GM23338 (cell line): ENCODE results near the gene NFIC. TPM values are rescaled to one million over a fixed set of nuclear protein-coding genes. Genes with fewer than 3 reads are reported as not detected.

Experiments
- ATAC-seq: fragments of 200-7000 bp; cut with Tn5 transposase; 3 replicates; pipeline ENCODE4 v1.9.1; 2020
- DNase-seq: peaks from one replicate; pipeline ENCODE4 v3.0.0-alpha.2; 2015; ENCODE audit warnings: low spot score
- H2AFZ ChIP-seq: fragments of 200-600 bp; sonication (generic); 2 replicates; pipeline ENCODE4 v1.8.0; 2016; ENCODE audit warnings: antibody characterized with exemption, mild to moderate bottlenecking, moderate library complexity
- H3F3A ChIP-seq: fragments of 200-600 bp; sonication (generic); replicated peaks from 2 replicates; pipeline ENCODE4 v1.8.0; 2017; ENCODE audit warnings: antibody characterized with exemption, mixed run types, low read depth
- H3K27ac ChIP-seq: fragments of 200-600 bp; sonication (generic); 2 replicates; pipeline ENCODE4 v1.6.1; 2016; ENCODE audit warnings: low read depth
- H3K27me3 ChIP-seq: fragments of 200-600 bp; sonication (generic); 2 replicates; pipeline ENCODE4 v1.8.0; 2016; ENCODE audit warnings: mild to moderate bottlenecking, mixed run types, moderate library complexity; ENCODE audit not compliant: insufficient read depth
- H3K36me3 ChIP-seq: fragments of 200-600 bp; sonication (generic); 2 replicates; pipeline ENCODE4 v1.8.0; 2016; ENCODE audit warnings: mild to moderate bottlenecking; ENCODE audit not compliant: insufficient read depth
- H3K4me1 ChIP-seq: fragments of 200-600 bp; sonication (generic); 2 replicates; pipeline ENCODE4 v1.8.0; 2016; ENCODE audit warnings: mild to moderate bottlenecking, moderate library complexity; ENCODE audit not compliant: insufficient read depth
- H3K4me2 ChIP-seq: fragments of 200-600 bp; sonication (generic); 2 replicates; pipeline ENCODE4 v1.7.1; 2017; ENCODE audit warnings: mixed run types
- H3K4me3 ChIP-seq: fragments of 200-600 bp; sonication (generic); 2 replicates; pipeline ENCODE4 v1.6.1; 2016; ENCODE audit warnings: mixed run types
- H3K79me2 ChIP-seq: fragments of 200-600 bp; sonication (generic); replicated peaks from 2 replicates; pipeline ENCODE4 v1.8.0; 2017; ENCODE audit warnings: mild to moderate bottlenecking; ENCODE audit not compliant: insufficient read depth
- H3K9me2 ChIP-seq: fragments of 200-600 bp; sonication (generic); 2 replicates; pipeline ENCODE4 v1.8.0; 2017; ENCODE audit not compliant: insufficient read depth
- H4K20me1 ChIP-seq: fragments of 200-600 bp; sonication (generic); replicated peaks from 2 replicates; pipeline ENCODE4 v1.8.0; 2017; ENCODE audit warnings: mild to moderate bottlenecking; ENCODE audit not compliant: insufficient read depth
- H3K27ac Mint-ChIP-seq: 2 replicates; pipeline ENCODE4 v1.8.0; 2020; ENCODE audit warnings: inconsistent platforms, mild to moderate bottlenecking, moderate library complexity, mixed read lengths
- H3K27me3 Mint-ChIP-seq: 3 replicates; pipeline ENCODE4 v1.8.0; 2022; ENCODE audit warnings: low read depth, mild to moderate bottlenecking, moderate library complexity, mixed read lengths, inconsistent platforms; ENCODE audit not compliant: insufficient read depth, poor library complexity
- H3K36me3 Mint-ChIP-seq: 3 replicates; pipeline ENCODE4 v1.8.0; 2021; ENCODE audit warnings: low read depth, mild to moderate bottlenecking, inconsistent platforms, moderate library complexity, mixed read lengths
- H3K4me1 Mint-ChIP-seq: 3 replicates; pipeline ENCODE4 v1.8.0; 2020; ENCODE audit warnings: mild to moderate bottlenecking, inconsistent platforms, mixed read lengths
- H3K4me3 Mint-ChIP-seq: 3 replicates; pipeline ENCODE4 v1.8.0; 2021; ENCODE audit warnings: moderate library complexity, mild to moderate bottlenecking, inconsistent platforms, mixed read lengths
- H3K9me3 Mint-ChIP-seq: 3 replicates; pipeline ENCODE4 v1.8.0; 2020; ENCODE audit warnings: moderate library complexity, mild to moderate bottlenecking, inconsistent platforms, mixed read lengths
- CREB1 ChIP-seq: fragments of 250-450 bp; sonication (Bioruptor Pico); IDR thresholded peaks from 2 replicates; pipeline ENCODE4 v1.5.0; 2020; ENCODE audit warnings: low read depth, mild to moderate bottlenecking, moderate library complexity
- CTCF ChIP-seq, 2 experiments: fragments of 200-600 bp in 1 of 2; sonication (generic) in 1 of 2; conservative IDR thresholded peaks; 2 replicates each; pipeline versions ENCODE4 v1.5.1 to v1.6.1; 2016 to 2017; ENCODE audit warnings: antibody characterized with exemption in 2 of 2, low read depth in 2 of 2, mild to moderate bottlenecking in 2 of 2, moderate library complexity in 1 of 2
- ETS1 ChIP-seq: IDR thresholded peaks from 2 replicates; pipeline ENCODE4 v1.6.1; 2016; ENCODE audit warnings: antibody characterized with exemption
- EZH2 ChIP-seq: fragments of 200-600 bp; sonication (generic); IDR thresholded peaks from one replicate; pipeline ENCODE4 v1.8.0; 2017; ENCODE audit warnings: antibody characterized with exemption, mild to moderate bottlenecking, low read depth; ENCODE audit not compliant: unreplicated experiment
- EZH2phosphoT487 ChIP-seq: fragments of 200-600 bp; sonication (generic); IDR thresholded peaks from one replicate; pipeline ENCODE4 v1.8.1; 2018; ENCODE audit warnings: antibody characterized with exemption; ENCODE audit not compliant: unreplicated experiment
- JUNB ChIP-seq: IDR thresholded peaks from one replicate; pipeline ENCODE4 v1.6.1; 2016; ENCODE audit warnings: antibody characterized with exemption; ENCODE audit not compliant: unreplicated experiment
- NANOG ChIP-seq: IDR thresholded peaks from 2 replicates; pipeline ENCODE4 v1.6.1; 2016; ENCODE audit warnings: antibody characterized with exemption, borderline replicate concordance
- POLR2AphosphoS5 ChIP-seq: IDR thresholded peaks from 2 replicates; pipeline ENCODE4 v1.6.1; 2016; ENCODE audit warnings: antibody characterized with exemption, low read depth
- REST ChIP-seq: IDR thresholded peaks from one replicate; pipeline ENCODE4 v1.6.1; 2018; ENCODE audit warnings: antibody characterized with exemption; ENCODE audit not compliant: unreplicated experiment
- STAT1 ChIP-seq: IDR thresholded peaks from one replicate; pipeline ENCODE4 v1.6.1; 2016; ENCODE audit warnings: antibody characterized with exemption; ENCODE audit not compliant: unreplicated experiment
- ZNF114 ChIP-seq: fragments of 250-450 bp; sonication (Bioruptor Pico); IDR thresholded peaks from 2 replicates; pipeline ENCODE4 v1.5.0; 2020; ENCODE audit warnings: mild to moderate bottlenecking, moderate library complexity
- ZNF331 ChIP-seq: fragments of 250-450 bp; sonication (Bioruptor Pico); IDR thresholded peaks from 2 replicates; pipeline ENCODE4 v1.5.0; 2020; ENCODE audit warnings: low read depth, mild to moderate bottlenecking, moderate library complexity
- ZNF462 ChIP-seq: fragments of 250-450 bp; sonication (Bioruptor Pico); IDR thresholded peaks from 2 replicates; pipeline ENCODE4 v1.5.0; 2020; ENCODE audit warnings: mild to moderate bottlenecking, moderate library complexity
- polyA plus RNA-seq: library from polyadenylated mRNA; unstranded; fragments of >200 nt; fragmentation: Nextera tagmentation; extraction: Ambion mirVana; gene quantifications from 2 replicates; pipeline ENCODE4 v1.2.1, GENCODE V29; 2016
- total RNA-seq: library from RNA; depleted of rRNA; stranded (reverse); fragments of >200 nt; shearing (Covaris generic); gene quantifications from 2 replicates; pipeline ENCODE4 v1.2.3, GENCODE V29; 2014

Gene NFIC
- total and polyA plus RNA-seq, 2 experiments from 2014 or later, result 1.3 to 5.3 TPM

- Histone ChIP-seq H3K4me3 (no peak overlapping the region), H3K4me2 (no peak overlapping the region), H4K20me1 (no peaks in the 10 kb centered on the region), H3K36me3 (no peaks in the 10 kb centered on the region), H3K79me2 (no peaks in the 10 kb centered on the region), H2AFZ (peak overlapping the region; percentile 93), H3K9me2 (no peaks in the 10 kb centered on the region), H3K27ac (no peak overlapping the region), H3F3A (no peaks in the 10 kb centered on the region), H3K4me1 (no peaks in the 10 kb centered on the region), H3K27me3 (no peaks in the 10 kb centered on the region)
- Mint-ChIP-seq H3K4me1 (peaks cover 3% of the 10 kb centered on the region; the same call in 2 of the 3 replicates), H3K27ac (no peak overlapping the region), H3K4me3 (no peak overlapping the region; the same call in 2 of the 3 replicates), H3K9me3 (no peaks in the 10 kb centered on the region), H3K27me3 (peaks cover 15% of the 10 kb centered on the region), H3K36me3 (no peaks in the 10 kb centered on the region)
- ATAC-seq (no peak; the same call in 2 of the 3 replicates), DNase-seq (no peak)
- TF ChIP-seq EZH2phosphoT487, result no peak
- no peak for TF ChIP-seq REST
- TF ChIP-seq ZNF462 (CRISPR knock-in tag), result no peak
- TF ChIP-seq CTCF (conservative IDR thresholded peaks at IDR 0.05; ENCODE audit: low read depth in 2 of 2), result no peak
- TF ChIP-seq NANOG, result no peak
- TF ChIP-seq ZNF331 (CRISPR knock-in tag), result no peak
- no peak for TF ChIP-seq POLR2AphosphoS5
- TF ChIP-seq CREB1 (CRISPR knock-in tag), result no peak
- TF ChIP-seq STAT1, result no peak
- TF ChIP-seq EZH2, result no peak
- no peak for TF ChIP-seq ETS1
- no peak for TF ChIP-seq ZNF114 (CRISPR knock-in tag)
- TF ChIP-seq JUNB, result no peak
Measured at GRCh38 chr19:3409346-3410064, 43.1 kb downstream of the NFIC start.
